Natural killer cell (primary cell): ENCODE measurements around the gene MNX1. TPM values are rescaled to one million over a fixed set of nuclear protein-coding genes. Genes with fewer than 3 reads are reported as not detected.

Source experiments
- ATAC-seq, 3 donors: fragments of 150-1000 bp in 2 of 3; fragments of 200-7000 bp in 1 of 3; cut with Tn5 transposase; 1 replicate in 1 of 3; 2 replicates in 2 of 3; pipeline ENCODE4 v1.10.0; 2021; ENCODE audit warnings: mild to moderate bottlenecking in 2 of 3, moderate library complexity in 2 of 3
- DNase-seq, 2 donors: peaks; one replicate each; pipeline versions ENCODE4 v3.0.0 to v3.0.0-alpha.2; 2013 to 2021; ENCODE audit warnings: mixed read lengths in 1 of 2
- H3K27ac ChIP-seq: one replicate; pipeline ENCODE4 v1.5.1; 2013; ENCODE audit warnings: mild to moderate bottlenecking, low read length
- H3K27me3 ChIP-seq: one replicate; pipeline ENCODE4 v1.6.1; 2013; ENCODE audit warnings: low read length; ENCODE audit not compliant: control insufficient read depth, insufficient read depth
- H3K36me3 ChIP-seq: one replicate; pipeline ENCODE4 v1.6.1; 2013; ENCODE audit warnings: low read length; ENCODE audit not compliant: control insufficient read depth, insufficient read depth
- H3K4me1 ChIP-seq: one replicate; pipeline ENCODE4 v1.6.1; 2013; ENCODE audit warnings: low read length; ENCODE audit not compliant: control insufficient read depth, insufficient read depth
- H3K4me3 ChIP-seq: one replicate; pipeline ENCODE4 v1.5.1; 2013; ENCODE audit warnings: low read length
- H3K9me3 ChIP-seq: one replicate; pipeline ENCODE4 v1.6.1; 2013; ENCODE audit warnings: low read length; ENCODE audit not compliant: control insufficient read depth, insufficient read depth
- H3K27ac Mint-ChIP-seq, 2 donors: one replicate each; pipeline ENCODE4 v1.8.0; 2022; ENCODE audit warnings: mild to moderate bottlenecking in 2 of 2, mixed read lengths in 2 of 2, moderate library complexity in 1 of 2
- H3K27me3 Mint-ChIP-seq, 2 donors: one replicate each; pipeline ENCODE4 v1.8.0; 2022; ENCODE audit warnings: low read depth in 2 of 2, mixed read lengths in 2 of 2
- H3K36me3 Mint-ChIP-seq: one replicate; pipeline ENCODE4 v1.8.0; 2022; ENCODE audit warnings: mixed read lengths
- H3K4me1 Mint-ChIP-seq, 2 donors: one replicate each; pipeline ENCODE4 v1.8.0; 2022; ENCODE audit warnings: mixed read lengths in 2 of 2
- H3K4me3 Mint-ChIP-seq: one replicate; pipeline ENCODE4 v1.8.0; 2022; ENCODE audit warnings: mild to moderate bottlenecking, moderate library complexity, mixed read lengths
- H3K9me3 Mint-ChIP-seq, 2 donors: one replicate each; pipeline ENCODE4 v1.8.0; 2022; ENCODE audit warnings: mixed read lengths in 2 of 2
- WGBS: methylation state at CpG from one replicate; pipeline ENCODE4 v1.1.7; 2013; ENCODE audit warnings: missing lambda C conversion rate; ENCODE audit not compliant: insufficient coverage; 5-methylcytosine and 5-hydroxymethylcytosine counted together
- intact Hi-C: fragments of 100-400 bp; cut with micrococcal nuclease; formaldehyde crosslinking; loops from one replicate; pipeline ENCODE4 v1.14.2; 2022
- total RNA-seq, 4 donors: library from RNA; stranded (reverse); fragments of 120-200 nt in 1 of 4; gene quantifications; one replicate each; pipeline versions ENCODE4 v1.2.3 to v1.2.4, GENCODE V29; 2013 to 2022
- TF ChIP-seq, protein P1 (sequence below): fragments of 200-600 bp; IDR thresholded peaks from one replicate; pipeline ENCODE4 v1.8.0; 2022; ENCODE audit warnings: antibody characterized with exemption

MNX1 gene
- total RNA-seq, 3 donors from 2014 or later (not counting 1 experiment from before 2014, with no cell fraction given), result not detected

GRCh38 chr7:157044147-157044687 is 33.8 kb upstream of the MNX1 start:
- H3K4me3 ChIP-seq, result no peak overlapping the region
- no peaks in the 10 kb centered on the region for H3K4me1 ChIP-seq
- no peak for DNase-seq
- TF ChIP-seq, protein P1, sequence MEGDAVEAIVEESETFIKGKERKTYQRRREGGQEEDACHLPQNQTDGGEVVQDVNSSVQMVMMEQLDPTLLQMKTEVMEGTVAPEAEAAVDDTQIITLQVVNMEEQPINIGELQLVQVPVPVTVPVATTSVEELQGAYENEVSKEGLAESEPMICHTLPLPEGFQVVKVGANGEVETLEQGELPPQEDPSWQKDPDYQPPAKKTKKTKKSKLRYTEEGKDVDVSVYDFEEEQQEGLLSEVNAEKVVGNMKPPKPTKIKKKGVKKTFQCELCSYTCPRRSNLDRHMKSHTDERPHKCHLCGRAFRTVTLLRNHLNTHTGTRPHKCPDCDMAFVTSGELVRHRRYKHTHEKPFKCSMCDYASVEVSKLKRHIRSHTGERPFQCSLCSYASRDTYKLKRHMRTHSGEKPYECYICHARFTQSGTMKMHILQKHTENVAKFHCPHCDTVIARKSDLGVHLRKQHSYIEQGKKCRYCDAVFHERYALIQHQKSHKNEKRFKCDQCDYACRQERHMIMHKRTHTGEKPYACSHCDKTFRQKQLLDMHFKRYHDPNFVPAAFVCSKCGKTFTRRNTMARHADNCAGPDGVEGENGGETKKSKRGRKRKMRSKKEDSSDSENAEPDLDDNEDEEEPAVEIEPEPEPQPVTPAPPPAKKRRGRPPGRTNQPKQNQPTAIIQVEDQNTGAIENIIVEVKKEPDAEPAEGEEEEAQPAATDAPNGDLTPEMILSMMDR, result no peak
- no peak for ATAC-seq
- 86% methylated on average over 17 of the region's 17 CpGs for WGBS
- Mint-ChIP-seq H3K4me1 (no peaks in the 10 kb centered on the region), H3K27me3 (peaks cover 7 to 13% of the 10 kb centered on the region in 2 donors), H3K9me3 (no peaks in the 10 kb centered on the region), H3K36me3 (no peaks in the 10 kb centered on the region), H3K27ac (no peak overlapping the region), H3K4me3 (no peak overlapping the region)
- intact Hi-C loops, result no loop called here
- H3K27ac ChIP-seq, result no peak overlapping the region
- H3K27me3 ChIP-seq, result no peaks in the 10 kb centered on the region
- no peaks in the 10 kb centered on the region for H3K36me3 ChIP-seq
- no peaks in the 10 kb centered on the region for H3K9me3 ChIP-seq

GRCh38 chr7:157043745-157044144 is 33.3 kb upstream of the MNX1 start:
- no peaks in the 10 kb centered on the region for H3K4me1 ChIP-seq
- no peaks in the 10 kb centered on the region for H3K36me3 Mint-ChIP-seq

GRCh38 chr7:157041514-157042277 is 31.2 kb upstream of the MNX1 start:
- ATAC-seq (no peak), DNase-seq (no peak)
- Histone ChIP-seq H3K36me3 (no peaks in the 10 kb centered on the region), H3K4me1 (no peaks in the 10 kb centered on the region), H3K27ac (no peak overlapping the region), H3K27me3 (no peaks in the 10 kb centered on the region), H3K9me3 (no peaks in the 10 kb centered on the region), H3K4me3 (no peak overlapping the region)
- Mint-ChIP-seq H3K4me3 (no peak overlapping the region), H3K9me3 (no peaks in the 10 kb centered on the region), H3K36me3 (no peaks in the 10 kb centered on the region), H3K27me3 (peaks cover 11 to 19% of the 10 kb centered on the region in 2 donors), H3K27ac (no peak overlapping the region), H3K4me1 (no peaks in the 10 kb centered on the region)
- TF ChIP-seq, protein P1, result no peak
- intact Hi-C loops, result no loop called here
- WGBS, result 87% methylated on average over 20 of the region's 20 CpGs

More at GRCh38 chr7:157043745-157044144, 33.3 kb upstream of the MNX1 start:
- TF ChIP-seq, protein P1, result no peak
- H3K4me1 Mint-ChIP-seq, result no peaks in the 10 kb centered on the region
- intact Hi-C loops, result no loop called here
- H3K9me3 Mint-ChIP-seq, result no peaks in the 10 kb centered on the region
- no peak overlapping the region for H3K27ac Mint-ChIP-seq
- H3K27me3 Mint-ChIP-seq, result peaks cover 6 to 13% of the 10 kb centered on the region in 2 donors
- Histone ChIP-seq H3K27me3 (no peaks in the 10 kb centered on the region), H3K27ac (no peak overlapping the region), H3K4me3 (no peak overlapping the region), H3K36me3 (no peaks in the 10 kb centered on the region), H3K9me3 (no peaks in the 10 kb centered on the region)
- no peak overlapping the region for H3K4me3 Mint-ChIP-seq
- WGBS, result 77% methylated on average over 11 of the region's 12 CpGs
- DNase-seq (no peak), ATAC-seq (no peak)
